ENCODE data around the gene MRNIP. TPM values are rescaled to one million over a fixed set of nuclear protein-coding genes. Genes with fewer than 3 reads are reported as not detected.

MRNIP gene
- total RNA-seq, 1 experiment from 2014 or later: 37.8 TPM

DNA sequence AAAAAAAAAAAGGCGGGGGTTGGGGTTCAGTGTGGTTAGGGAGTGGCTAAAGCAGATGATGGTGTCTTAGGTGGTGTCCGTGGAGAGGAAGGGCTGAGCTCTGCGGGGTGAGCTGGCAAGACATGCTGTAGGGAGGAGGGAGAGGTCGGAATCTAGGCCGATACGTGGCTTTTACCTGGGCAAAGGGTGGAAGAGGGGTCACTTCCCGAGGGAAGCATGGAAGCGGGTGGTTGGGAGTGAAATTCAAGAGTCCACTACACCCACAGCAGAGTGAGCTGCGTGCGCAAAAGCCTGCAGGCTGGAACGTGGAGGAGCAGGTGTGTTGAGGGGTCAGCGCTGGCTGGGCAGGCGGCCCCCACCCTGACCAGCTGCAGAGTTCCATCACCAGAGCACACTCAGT is 31.3 kb upstream of the MRNIP start:
- CTCF ChIA-PET: no interaction called here
- DNase-seq: no peak
- H3K27me3 Mint-ChIP-seq (ENCODE audit: insufficient read depth, unreplicated experiment): no peaks in the 10 kb centered on the region
- no peaks in the 10 kb centered on the region for H3K4me1 ChIP-seq
- no peak overlapping the region for H3K4me3 Mint-ChIP-seq (ENCODE audit: unreplicated experiment)
- POLR2A ChIA-PET: no interaction called here
- H3K27ac Mint-ChIP-seq (ENCODE audit: unreplicated experiment): no peak overlapping the region
- peaks cover 11% of the 10 kb centered on the region for H3K9me3 Mint-ChIP-seq (ENCODE audit: unreplicated experiment)
- no TSS peak for BruUV-seq (replicated peaks)
- H3K36me3 Mint-ChIP-seq (ENCODE audit: insufficient read depth, unreplicated experiment): peaks cover 61% of the 10 kb centered on the region
- H3K36me3 ChIP-seq (ENCODE audit: control insufficient read depth, insufficient read depth, low read length): peaks cover 11% of the 10 kb centered on the region
- H3K27me3 ChIP-seq (replicated peaks; ENCODE audit: control insufficient read depth, insufficient read depth, low read length): no peaks in the 10 kb centered on the region
- intact Hi-C loops (cut with micrococcal nuclease; ENCODE audit: unreplicated experiment): no loop called here
- TF ChIP-seq, protein P1, sequence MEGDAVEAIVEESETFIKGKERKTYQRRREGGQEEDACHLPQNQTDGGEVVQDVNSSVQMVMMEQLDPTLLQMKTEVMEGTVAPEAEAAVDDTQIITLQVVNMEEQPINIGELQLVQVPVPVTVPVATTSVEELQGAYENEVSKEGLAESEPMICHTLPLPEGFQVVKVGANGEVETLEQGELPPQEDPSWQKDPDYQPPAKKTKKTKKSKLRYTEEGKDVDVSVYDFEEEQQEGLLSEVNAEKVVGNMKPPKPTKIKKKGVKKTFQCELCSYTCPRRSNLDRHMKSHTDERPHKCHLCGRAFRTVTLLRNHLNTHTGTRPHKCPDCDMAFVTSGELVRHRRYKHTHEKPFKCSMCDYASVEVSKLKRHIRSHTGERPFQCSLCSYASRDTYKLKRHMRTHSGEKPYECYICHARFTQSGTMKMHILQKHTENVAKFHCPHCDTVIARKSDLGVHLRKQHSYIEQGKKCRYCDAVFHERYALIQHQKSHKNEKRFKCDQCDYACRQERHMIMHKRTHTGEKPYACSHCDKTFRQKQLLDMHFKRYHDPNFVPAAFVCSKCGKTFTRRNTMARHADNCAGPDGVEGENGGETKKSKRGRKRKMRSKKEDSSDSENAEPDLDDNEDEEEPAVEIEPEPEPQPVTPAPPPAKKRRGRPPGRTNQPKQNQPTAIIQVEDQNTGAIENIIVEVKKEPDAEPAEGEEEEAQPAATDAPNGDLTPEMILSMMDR (IDR thresholded peaks at IDR 0.05; ENCODE audit: insufficient read depth in 1 of 2, low read depth in 1 of 2, low read length in 1 of 2, severe bottlenecking in 1 of 2, unreplicated experiment in 1 of 2): no peak
- H3K9me3 ChIP-seq: peaks cover 5% of the 10 kb centered on the region; the same call in 1 of the 2 replicates
- H3K4me3 ChIP-seq (ENCODE audit: low read depth, low read length): no peak overlapping the region
- H3K4me1 Mint-ChIP-seq (ENCODE audit: low read depth, unreplicated experiment): no peaks in the 10 kb centered on the region

GRCh38 chr5:179887802-179888201 is 29.2 kb upstream of the MRNIP start:
- no peak overlapping the region for H3K27ac Mint-ChIP-seq (ENCODE audit: unreplicated experiment)
- H3K4me3 ChIP-seq (ENCODE audit: low read depth, low read length): no peak overlapping the region
- H3K27me3 ChIP-seq (replicated peaks; ENCODE audit: control insufficient read depth, insufficient read depth, low read length): no peaks in the 10 kb centered on the region
- TF ChIP-seq, protein P1 (IDR thresholded peaks at IDR 0.05; ENCODE audit: insufficient read depth in 1 of 2, low read depth in 1 of 2, low read length in 1 of 2, severe bottlenecking in 1 of 2, unreplicated experiment in 1 of 2): no peak
- H3K4me1 ChIP-seq: no peaks in the 10 kb centered on the region
- H3K4me1 Mint-ChIP-seq (ENCODE audit: low read depth, unreplicated experiment): no peaks in the 10 kb centered on the region
- H3K27me3 Mint-ChIP-seq (ENCODE audit: insufficient read depth, unreplicated experiment): no peaks in the 10 kb centered on the region
- peaks cover 13% of the 10 kb centered on the region for H3K36me3 ChIP-seq (ENCODE audit: control insufficient read depth, insufficient read depth, low read length)
- H3K9me3 ChIP-seq: peaks cover 20% of the 10 kb centered on the region; the same call in 1 of the 2 replicates
- no peak overlapping the region for H3K4me3 Mint-ChIP-seq (ENCODE audit: unreplicated experiment)
- intact Hi-C loops (cut with micrococcal nuclease; ENCODE audit: unreplicated experiment): no loop called here
- no TSS peak for BruUV-seq (replicated peaks)
- no peak for DNase-seq
- ChIA-PET POLR2A (no interaction called here), CTCF (no interaction called here)
- peaks cover 81% of the 10 kb centered on the region for H3K36me3 Mint-ChIP-seq (ENCODE audit: insufficient read depth, unreplicated experiment)
- H3K9me3 Mint-ChIP-seq (ENCODE audit: unreplicated experiment): peaks cover 30% of the 10 kb centered on the region

DNA sequence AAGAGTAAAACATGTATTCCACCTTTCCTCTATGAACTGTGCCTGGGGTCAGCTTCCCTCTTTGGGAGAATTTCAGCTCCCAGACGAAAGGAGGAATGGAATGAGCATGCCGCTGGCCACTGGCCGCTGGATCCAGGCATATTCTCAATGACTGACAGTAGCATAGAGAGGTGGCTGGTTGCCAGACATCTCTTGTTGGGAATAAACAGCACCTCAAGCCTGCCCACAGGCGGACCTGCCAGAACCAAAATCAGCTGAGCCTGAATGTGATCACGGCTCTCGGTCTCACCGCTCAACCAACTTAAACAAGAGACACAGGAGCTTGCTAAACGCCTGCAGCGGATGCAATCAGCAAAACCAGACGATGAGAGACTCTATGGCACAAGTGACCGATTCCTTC is 28.5 kb upstream of the MRNIP start:
- no peak for DNase-seq
- Histone ChIP-seq H3K4me3 (ENCODE audit: low read depth, low read length) (no peak overlapping the region), H3K36me3 (ENCODE audit: control insufficient read depth, insufficient read depth, low read length) (peaks cover 13% of the 10 kb centered on the region), H3K27me3 (replicated peaks; ENCODE audit: control insufficient read depth, insufficient read depth, low read length) (no peaks in the 10 kb centered on the region), H3K9me3 (peaks cover 28% of the 10 kb centered on the region; the same call in 1 of the 2 replicates), H3K4me1 (no peaks in the 10 kb centered on the region)
- Mint-ChIP-seq H3K36me3 (ENCODE audit: insufficient read depth, unreplicated experiment) (peaks cover 74% of the 10 kb centered on the region), H3K4me1 (ENCODE audit: low read depth, unreplicated experiment) (no peaks in the 10 kb centered on the region), H3K4me3 (ENCODE audit: unreplicated experiment) (no peak overlapping the region), H3K27ac (ENCODE audit: unreplicated experiment) (no peak overlapping the region), H3K27me3 (ENCODE audit: insufficient read depth, unreplicated experiment) (no peaks in the 10 kb centered on the region), H3K9me3 (ENCODE audit: unreplicated experiment) (peaks cover 30% of the 10 kb centered on the region)
- POLR2A ChIA-PET: no interaction called here
- intact Hi-C loops (cut with micrococcal nuclease; ENCODE audit: unreplicated experiment): no loop called here
- TF ChIP-seq, protein P1 (IDR thresholded peaks at IDR 0.05; ENCODE audit: insufficient read depth in 1 of 2, low read depth in 1 of 2, low read length in 1 of 2, severe bottlenecking in 1 of 2, unreplicated experiment in 1 of 2): no peak
- CTCF ChIA-PET: no interaction called here
- BruUV-seq (replicated peaks): no TSS peak

Data from Caco-2 (cell line).